Left colon (tissue), 2 donors: ENCODE measurements around the gene TNNT1. TPM values are rescaled to one million over a fixed set of nuclear protein-coding genes. Genes with fewer than 3 reads are reported as not detected.

Experiments
- ATAC-seq: fragments of 200-7000 bp; cut with Tn5 transposase; one replicate; pipeline ENCODE4 v1.9.1; 2020; ENCODE audit warnings: mild to moderate bottlenecking, moderate library complexity
- DNase-seq, 2 donors: peaks; one replicate each; pipeline ENCODE4 v3.0.0-alpha.2; 2020
- intact Hi-C, 2 donors: fragments of 100-400 bp; cut with DNase I in 1 of 2; cut with micrococcal nuclease in 1 of 2; formaldehyde crosslinking; loops; one replicate each; pipeline versions ENCODE4 v1.11.2 to v1.14.0; 2022; cut with DNase I, micrococcal nuclease
- total RNA-seq, 2 donors: library from RNA; stranded (reverse); fragmentation: NEBNext Ultra II Directional; extraction: Animal tissue kit (Norgen Biotek cat#: 25700); gene quantifications; one replicate each; pipeline ENCODE4 v1.2.1, GENCODE V29; 2021
- donor health status: DM: no; HTN: no; CAD: no.
- donor health status: DM: yes; HTN: yes; CAD: no.

The TNNT1 gene
- total RNA-seq, 2 donors from 2014 or later = 0.40 to 0.70 TPM

- intact Hi-C loops = no loop called here
- DNase-seq = no peak
- ATAC-seq = no peak
These were observed 52.8 kb downstream of the TNNT1 start for GRCh38 chr19:55096061-55096701.

- DNase-seq = no peak
- intact Hi-C loops = no loop called here
- no peak for ATAC-seq
These were observed 53.5 kb downstream of the TNNT1 start for GRCh38 chr19:55095260-55096060.

GRCh38 chr19:55094456-55095259, 54.3 kb downstream of the TNNT1 start:
- DNase-seq (no peak), ATAC-seq (no peak)
- intact Hi-C loops = no loop called here

- ATAC-seq = no peak
- no peak for DNase-seq
- intact Hi-C loops = no loop called here
These were observed 56.3 kb downstream of the TNNT1 start for GRCh38 chr19:55092423-55093318.

GRCh38 chr19:55091955-55092354, 57.1 kb downstream of the TNNT1 start:
- ATAC-seq = no peak
- DNase-seq = no peak
- intact Hi-C loops = no loop called here

GRCh38 chr19:55091126-55091910, 57.7 kb downstream of the TNNT1 start:
- intact Hi-C loops = no loop called here
- DNase-seq (no peak), ATAC-seq (no peak)

- no peak for DNase-seq
- intact Hi-C loops = no loop called here
- no peak for ATAC-seq
These were observed 58.4 kb downstream of the TNNT1 start for GRCh38 chr19:55090564-55090963.

- intact Hi-C loops = no loop called here
- ATAC-seq = no peak
- DNase-seq = no peak
These were observed 59.6 kb downstream of the TNNT1 start for GRCh38 chr19:55089342-55089944.

GRCh38 chr19:55088543-55089341, 60.3 kb downstream of the TNNT1 start:
- ATAC-seq (peak; percentile 26), DNase-seq (peak in 1 of 2 donors; percentile 85)
- intact Hi-C loops = no loop called here

- ATAC-seq (no peak), DNase-seq (no peak)
- intact Hi-C loops = no loop called here
These were observed 61.0 kb downstream of the TNNT1 start for GRCh38 chr19:55088021-55088451.

GRCh38 chr19:55087542-55087901, 61.5 kb downstream of the TNNT1 start:
- DNase-seq (no peak), ATAC-seq (no peak)
- intact Hi-C loops = no loop called here

- peak; percentile 96 to 97 for DNase-seq
- ATAC-seq = peak; percentile 89
- intact Hi-C loops = no loop called here
These were observed 62.1 kb downstream of the TNNT1 start for GRCh38 chr19:55086730-55087541.

GRCh38 chr19:55085923-55086715, 62.9 kb downstream of the TNNT1 start:
- ATAC-seq (no peak), DNase-seq (no peak)
- intact Hi-C loops = no loop called here

- ATAC-seq = no peak
These were observed 64.6 kb downstream of the TNNT1 start for GRCh38 chr19:55084416-55084815.

More at GRCh38 chr19:55084416-55084815, 64.6 kb downstream of the TNNT1 start:
- intact Hi-C loops = no loop called here
- no peak for DNase-seq
